Right lobe of liver (tissue), 4 donors: ENCODE measurements around the gene SGO2.

ENCODE experiments used
- POLR2A ChIP-seq: fragments of 450-650 bp; IDR thresholded peaks from one replicate; pipeline ENCODE4 v1.6.1; 2017; ENCODE audit warnings: antibody characterized with exemption, mild to moderate bottlenecking
- TF ChIP-seq, protein P1 (sequence below), 4 donors: fragments of 200-600 bp in 3 of 4; fragments of 450-650 bp in 1 of 4; IDR thresholded peaks; one replicate each; pipeline versions ENCODE4 v1.5.1 to v1.8.0; 2016 to 2022; ENCODE audit warnings: antibody characterized with exemption in 4 of 4, mild to moderate bottlenecking in 2 of 4
- donor health status: DM: no; HTN: no; CAD: no.
- donor health status: DM: no; HTN: no; CAD: no.
- donor health status: DM: no; HTN: yes; CAD: no.

- no peak for TF ChIP-seq POLR2A
- TF ChIP-seq, protein P1, sequence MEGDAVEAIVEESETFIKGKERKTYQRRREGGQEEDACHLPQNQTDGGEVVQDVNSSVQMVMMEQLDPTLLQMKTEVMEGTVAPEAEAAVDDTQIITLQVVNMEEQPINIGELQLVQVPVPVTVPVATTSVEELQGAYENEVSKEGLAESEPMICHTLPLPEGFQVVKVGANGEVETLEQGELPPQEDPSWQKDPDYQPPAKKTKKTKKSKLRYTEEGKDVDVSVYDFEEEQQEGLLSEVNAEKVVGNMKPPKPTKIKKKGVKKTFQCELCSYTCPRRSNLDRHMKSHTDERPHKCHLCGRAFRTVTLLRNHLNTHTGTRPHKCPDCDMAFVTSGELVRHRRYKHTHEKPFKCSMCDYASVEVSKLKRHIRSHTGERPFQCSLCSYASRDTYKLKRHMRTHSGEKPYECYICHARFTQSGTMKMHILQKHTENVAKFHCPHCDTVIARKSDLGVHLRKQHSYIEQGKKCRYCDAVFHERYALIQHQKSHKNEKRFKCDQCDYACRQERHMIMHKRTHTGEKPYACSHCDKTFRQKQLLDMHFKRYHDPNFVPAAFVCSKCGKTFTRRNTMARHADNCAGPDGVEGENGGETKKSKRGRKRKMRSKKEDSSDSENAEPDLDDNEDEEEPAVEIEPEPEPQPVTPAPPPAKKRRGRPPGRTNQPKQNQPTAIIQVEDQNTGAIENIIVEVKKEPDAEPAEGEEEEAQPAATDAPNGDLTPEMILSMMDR (IDR thresholded peaks at IDR 0.05) = no peak
These were observed 73.2 kb downstream of the SGO2 start for GRCh38 chr2:200599206-200599605.
